Germinal center (tissue), 1 donor: ENCODE measurements around the gene DNM3.

Experiments
- DNase-seq: peaks from one replicate; pipeline ENCODE4 v3.0.0; 2012; ENCODE audit warnings: mixed read lengths, low spot score

The DNM3 gene

DNA sequence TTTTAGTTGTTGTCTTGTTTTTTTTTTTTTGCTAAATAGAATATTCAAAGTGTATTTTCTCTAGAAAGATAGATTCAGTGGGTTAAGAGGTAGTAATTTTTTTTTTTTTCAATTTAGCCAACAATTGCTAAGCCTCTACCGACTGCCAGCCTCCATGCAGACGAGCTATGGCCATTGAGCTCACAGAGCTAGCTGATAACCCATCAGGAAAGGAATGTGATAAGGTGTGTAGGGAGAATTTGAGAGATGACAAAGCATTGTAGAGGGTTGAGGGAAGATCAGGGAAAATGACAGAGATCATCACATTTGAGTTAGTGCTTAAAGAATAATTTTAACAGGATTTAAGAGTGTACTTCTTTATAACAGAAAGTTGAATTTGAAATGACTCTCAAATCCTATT is 30.6 kb downstream of the DNM3 start:
- DNase-seq: no peak

DNA sequence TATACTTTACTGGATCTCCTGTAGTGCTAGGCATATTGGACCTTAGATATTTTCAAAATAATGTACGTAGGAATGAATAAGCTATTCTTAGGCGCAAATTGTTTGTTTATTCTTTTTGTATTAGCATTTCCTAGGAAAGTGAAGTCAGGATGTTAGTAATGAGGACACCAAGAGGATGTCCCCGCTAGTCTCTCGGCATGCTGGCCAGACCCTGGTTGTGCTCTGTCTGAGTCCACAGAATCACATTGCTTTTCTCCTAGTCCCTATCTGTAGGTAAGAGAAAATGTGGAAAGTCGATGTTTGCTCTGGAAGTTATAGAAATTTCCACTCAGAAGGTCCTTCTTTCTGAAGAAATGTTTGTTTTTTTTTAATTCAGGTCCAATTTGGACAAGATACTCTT is 31.1 kb downstream of the DNM3 start:
- DNase-seq: no peak

GRCh38 chr1:171873664-171874063 is 32.4 kb downstream of the DNM3 start:
- DNase-seq: no peak

GRCh38 chr1:171877701-171878100 is 36.4 kb downstream of the DNM3 start:
- DNase-seq: no peak

GRCh38 chr1:171879556-171879955 is 38.3 kb downstream of the DNM3 start:
- DNase-seq: no peak

- no peak for DNase-seq
Observed at GRCh38 chr1:171881442-171881841, 40.1 kb downstream of the DNM3 start.

DNA sequence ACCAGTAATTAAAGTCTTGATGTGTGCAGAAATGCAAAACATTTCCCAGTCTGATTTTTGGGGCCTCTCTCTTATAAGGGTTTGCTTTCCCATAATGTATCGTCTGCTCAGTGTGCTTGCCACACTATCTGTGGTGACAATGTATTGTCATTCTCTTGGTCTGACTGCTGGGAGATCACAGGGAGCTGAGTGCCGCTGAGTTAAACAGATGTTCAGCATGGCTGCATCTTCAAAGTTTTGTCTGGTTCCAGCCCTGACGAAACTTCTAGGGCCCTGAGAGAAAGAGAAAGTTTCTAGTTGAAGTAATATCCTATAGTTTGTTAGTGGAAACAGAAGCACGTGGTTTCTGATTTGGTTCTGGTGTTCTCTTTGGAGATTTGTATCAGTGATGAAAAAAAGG is 42.6 kb downstream of the DNM3 start:
- no peak for DNase-seq

- no peak for DNase-seq
Observed at GRCh38 chr1:171884475-171884874, 43.2 kb downstream of the DNM3 start.

DNA sequence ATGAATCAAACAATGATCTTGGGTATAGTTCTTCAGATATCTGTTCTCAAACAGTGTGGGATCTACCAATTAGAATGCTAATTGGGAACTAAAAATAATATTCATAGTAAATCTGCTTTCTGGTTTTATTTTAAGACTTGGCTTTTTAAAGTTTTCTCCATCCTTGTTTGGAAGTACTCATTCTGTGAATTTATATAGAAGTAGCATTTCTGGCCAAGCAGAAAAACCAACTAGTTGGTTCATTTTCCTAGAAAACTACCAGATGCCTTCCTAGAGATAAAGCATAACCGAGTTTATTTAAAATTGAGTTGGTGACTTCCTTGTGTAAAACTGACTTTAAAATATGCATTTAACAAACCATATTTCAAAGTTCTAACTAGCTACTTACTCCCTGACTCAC is 48.8 kb downstream of the DNM3 start:
- no peak for DNase-seq

DNA sequence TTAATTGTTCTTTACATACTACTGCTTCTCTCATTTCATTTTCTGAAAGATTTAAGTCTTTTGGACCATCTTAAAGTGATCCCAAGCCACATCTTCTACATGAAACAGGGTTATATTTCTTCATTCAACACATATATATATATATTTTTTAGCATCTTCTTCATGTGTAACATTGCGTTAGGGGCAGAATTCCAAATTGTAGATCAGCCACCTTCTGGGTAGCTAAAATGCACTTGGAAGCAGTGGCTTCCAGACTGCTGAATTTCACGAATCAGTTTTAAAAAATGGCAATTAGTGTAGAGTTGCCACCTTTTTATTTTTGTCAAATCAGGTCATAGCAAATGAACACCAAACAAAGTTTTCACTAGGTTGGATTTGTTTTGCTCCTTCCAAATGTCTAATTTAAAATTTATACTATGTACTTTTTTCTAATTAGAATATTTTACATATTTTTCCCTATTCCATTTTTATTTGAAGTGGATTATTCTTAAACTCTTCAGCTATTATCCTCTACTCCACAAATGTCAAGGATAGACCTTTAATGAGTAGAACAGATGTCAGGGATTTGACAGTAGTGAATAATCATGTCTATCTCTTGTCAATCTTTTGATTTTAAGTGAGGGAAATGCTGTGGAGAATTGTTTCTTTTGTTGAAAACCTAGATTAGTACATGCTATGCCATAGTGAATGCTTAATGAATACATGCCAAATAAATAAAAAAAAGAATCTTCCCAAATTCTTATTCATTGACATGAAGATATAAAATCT is 55.8 kb downstream of the DNM3 start:
- DNase-seq: no peak

DNA sequence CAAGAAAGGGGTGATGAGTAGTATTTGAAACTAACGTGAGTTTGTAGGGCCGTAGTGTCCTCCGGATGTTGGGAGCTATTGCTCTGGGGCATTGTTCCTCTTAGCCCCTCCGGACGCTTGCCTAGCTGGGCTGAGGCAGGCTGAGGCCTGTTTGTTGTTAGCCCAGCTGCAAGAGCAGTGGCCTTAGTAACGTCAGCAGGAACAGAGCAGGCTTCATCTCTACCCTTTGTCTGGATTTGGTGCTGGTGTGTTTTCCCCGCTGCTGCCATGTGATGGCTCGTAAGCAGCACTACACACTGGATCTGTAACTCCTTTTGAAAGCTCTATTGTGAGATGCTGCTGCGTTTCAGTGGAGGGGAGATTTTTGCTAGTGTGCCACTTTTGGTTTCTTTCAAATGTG is 57.6 kb downstream of the DNM3 start:
- DNase-seq: no peak

DNA sequence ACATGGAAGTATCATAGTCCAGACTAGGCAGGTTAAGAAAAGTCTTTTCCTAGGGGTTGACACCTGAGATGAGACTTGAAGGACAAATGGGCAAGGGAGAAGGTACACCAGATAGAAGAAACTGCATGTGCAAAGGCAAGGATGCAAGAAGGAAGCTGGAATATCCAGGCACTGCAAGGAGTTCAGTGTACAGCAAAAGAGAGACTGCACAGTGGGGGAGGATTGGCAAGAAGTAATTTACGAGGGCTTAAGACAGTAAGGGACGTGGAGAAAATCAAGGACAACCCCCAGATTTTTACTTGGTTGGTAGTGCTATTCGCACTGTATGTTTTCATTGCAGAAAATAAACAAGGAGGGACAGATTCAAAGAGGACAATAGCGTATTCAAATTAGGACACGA is 58.5 kb downstream of the DNM3 start:
- no peak for DNase-seq

DNA sequence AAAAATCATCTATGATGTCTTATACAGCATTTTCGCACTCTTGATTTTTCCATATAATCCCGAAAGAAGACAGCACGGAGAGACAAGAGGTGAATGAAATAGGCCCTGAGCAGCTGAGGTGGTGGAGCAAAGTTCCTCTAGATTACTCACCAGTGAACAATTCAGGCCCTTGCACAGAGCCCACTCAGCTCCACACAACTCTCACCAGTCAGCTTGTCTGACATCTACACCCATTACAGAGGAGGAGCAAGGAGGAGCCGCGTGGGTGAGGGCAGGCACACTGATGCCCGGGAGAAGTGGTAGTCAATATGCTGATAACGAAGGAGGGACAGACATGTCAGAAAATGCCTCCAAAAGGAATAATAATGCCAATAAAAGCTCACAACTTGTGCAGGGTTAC is 59.9 kb downstream of the DNM3 start:
- no peak for DNase-seq

DNA sequence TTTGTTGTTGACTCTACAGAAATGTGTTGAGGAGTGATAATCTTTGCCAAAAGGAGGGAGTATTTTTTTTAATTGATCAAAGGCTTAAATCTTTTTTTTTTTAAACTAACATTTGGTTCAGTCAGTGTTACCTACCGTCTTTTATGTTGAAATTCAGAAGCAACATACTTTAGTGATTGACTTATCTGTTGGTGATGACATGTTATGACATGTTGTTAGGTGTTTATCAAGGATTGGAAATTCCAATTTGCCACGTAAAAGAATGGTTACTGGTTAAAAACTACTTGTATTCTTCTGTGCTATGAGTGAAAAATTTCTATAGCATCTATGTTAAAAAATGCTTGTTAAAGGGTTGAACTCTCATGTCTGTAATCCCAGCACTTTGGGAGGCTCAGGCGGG is 61.2 kb downstream of the DNM3 start:
- no peak for DNase-seq

- DNase-seq: no peak
Observed at GRCh38 chr1:171904778-171905450, 63.6 kb downstream of the DNM3 start.

- no peak for DNase-seq
Observed at GRCh38 chr1:171909711-171910110, 68.4 kb downstream of the DNM3 start.

- DNase-seq: no peak
Observed at GRCh38 chr1:171910786-171911185, 69.5 kb downstream of the DNM3 start.

DNA sequence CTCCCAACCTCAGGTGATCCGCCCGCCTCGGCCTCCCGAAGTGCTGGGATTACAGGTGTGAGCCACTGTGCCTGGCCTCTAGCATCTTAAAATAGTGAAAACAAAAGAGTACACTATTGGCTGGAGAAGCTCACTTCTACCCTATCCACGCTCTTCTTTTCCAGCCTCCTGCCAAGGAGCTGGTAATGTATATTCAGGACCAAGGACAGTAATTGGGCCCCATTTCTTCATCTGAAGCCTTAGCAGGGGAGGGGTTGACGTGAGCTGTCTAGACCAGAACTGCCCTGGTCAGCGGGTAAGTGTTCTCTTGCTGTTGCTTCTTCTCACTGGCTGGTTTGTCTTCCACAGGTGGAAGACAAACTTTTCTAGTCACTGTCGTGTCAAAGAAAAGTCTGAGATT is 70.2 kb downstream of the DNM3 start:
- DNase-seq: no peak

GRCh38 chr1:171912509-171913175 is 71.3 kb downstream of the DNM3 start:
- no peak for DNase-seq

DNA sequence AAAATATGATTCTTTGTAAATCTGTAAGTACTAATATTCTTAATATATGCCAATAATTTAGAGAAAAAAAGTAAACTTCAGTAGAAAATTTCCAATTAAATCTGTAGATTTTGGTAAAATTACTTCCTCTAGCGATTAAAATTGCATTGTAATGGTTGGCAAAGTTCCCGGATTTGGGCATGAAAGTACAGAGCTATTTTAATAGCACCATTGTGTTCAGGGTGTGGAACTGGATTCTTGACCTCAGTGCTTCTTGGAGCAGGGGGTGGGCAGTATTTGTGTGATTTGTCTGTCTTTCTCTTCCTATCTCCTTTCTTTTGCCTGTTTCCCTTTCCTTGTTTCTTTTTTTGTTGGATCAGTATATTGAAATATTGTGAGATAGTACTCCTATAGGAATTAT is 72.1 kb downstream of the DNM3 start:
- no peak for DNase-seq

DNA sequence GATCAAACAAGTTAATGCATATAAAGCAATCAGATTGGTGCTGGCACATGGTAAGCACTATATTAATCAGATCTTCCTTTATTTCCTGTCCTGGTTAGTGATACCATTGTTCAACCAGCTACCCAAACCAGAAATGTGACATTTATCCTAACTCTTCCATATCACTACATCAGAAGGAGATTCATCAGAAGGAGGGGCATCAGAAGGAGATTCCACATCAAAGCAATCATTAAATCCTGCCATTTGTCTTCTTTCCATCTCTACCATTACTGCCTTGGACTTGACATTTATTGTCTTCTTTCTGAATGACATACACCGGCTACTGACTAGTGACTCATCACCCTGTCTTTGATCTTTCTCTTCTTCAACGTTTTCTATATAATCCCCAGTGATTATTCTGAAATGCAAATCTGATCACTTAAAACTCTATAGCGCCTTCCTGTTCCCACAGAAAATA is 75.0 kb downstream of the DNM3 start:
- DNase-seq: no peak

DNA sequence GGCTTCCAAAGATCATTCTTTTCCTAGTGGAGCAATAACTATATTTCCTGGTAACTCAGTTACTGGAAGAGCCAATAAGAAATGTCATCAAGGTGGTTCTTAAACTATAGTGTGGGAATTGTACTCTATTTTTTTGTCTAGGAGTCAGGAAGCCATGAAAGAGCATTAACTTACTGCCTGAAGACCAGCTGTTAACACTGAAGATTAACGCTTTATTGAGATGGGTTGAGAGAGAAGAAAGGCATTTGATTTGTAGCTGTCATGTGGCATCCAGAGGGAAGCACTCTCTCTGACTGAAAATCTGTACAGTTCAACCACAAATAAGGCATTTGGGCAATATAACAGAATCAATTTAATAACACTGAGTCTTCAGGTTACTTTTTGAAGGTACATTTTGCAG is 76.0 kb downstream of the DNM3 start:
- DNase-seq: no peak
